Upper lobe of left lung (tissue), 4 donors: ENCODE measurements around the gene IKZF2.

Experiments
- EP300 ChIP-seq, 4 donors: sonication (generic); formaldehyde crosslinking; IDR thresholded peaks; one replicate each; pipeline ENCODE4 v1.5.1; 2017; ENCODE audit warnings: antibody characterized with exemption in 4 of 4, control low read depth in 2 of 4
- POLR2AphosphoS5 ChIP-seq, 2 donors: sonication (generic); formaldehyde crosslinking; IDR thresholded peaks; one replicate each; pipeline ENCODE4 v1.5.1; 2017; ENCODE audit warnings: antibody characterized with exemption in 2 of 2

GRCh38 chr2:213087040-213087439 lies 64.4 kb downstream of the IKZF2 start:
- TF ChIP-seq POLR2AphosphoS5 (IDR thresholded peaks at IDR 0.05) (no peak), EP300 (IDR thresholded peaks at IDR 0.05) (no peak)
